Measurements from ENCODE around the gene PLA2G2C. TPM values are rescaled to one million over a fixed set of nuclear protein-coding genes. Genes with fewer than 3 reads are reported as not detected.
"Not testable (repeated sequence)": the region's sequence is repeated elsewhere in the genome, so short reads cannot be mapped to it uniquely, and the experiment has no call there.

The PLA2G2C gene
- total RNA-seq, 1 donor from 2014 or later: not detected

DNA sequence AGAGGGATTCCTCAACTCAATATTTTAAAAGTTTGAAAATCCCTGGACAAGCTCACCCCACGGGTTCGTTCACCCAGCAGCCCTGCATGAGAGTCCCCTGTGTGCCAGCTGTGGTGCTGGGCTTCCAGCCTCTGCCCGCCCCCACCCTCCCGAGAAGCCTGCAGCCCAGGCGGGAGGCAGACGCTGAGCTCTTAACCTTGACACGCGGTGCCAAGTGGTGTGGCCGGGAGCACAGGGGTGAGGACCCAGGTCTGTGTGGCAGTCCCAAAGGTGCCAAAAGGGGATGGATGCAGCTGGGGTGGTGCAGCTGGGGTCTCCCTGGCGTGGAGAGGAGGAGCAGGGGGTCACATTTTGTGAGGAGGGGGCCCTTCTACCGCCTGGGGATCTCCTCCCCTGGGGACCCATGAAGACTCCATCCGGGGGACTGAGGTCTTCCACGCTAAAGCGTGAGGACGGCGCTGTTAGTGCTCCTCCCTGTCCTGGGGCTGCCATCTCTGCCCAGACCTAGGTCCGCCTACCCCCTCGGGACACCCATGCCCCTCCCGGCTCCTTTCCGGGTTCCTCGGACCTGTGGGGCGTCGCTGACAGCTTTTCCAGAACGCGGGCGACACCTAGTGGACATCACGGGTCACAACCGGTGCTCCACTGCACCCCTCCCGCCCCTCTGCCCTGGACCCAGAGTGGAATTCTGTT lies 34.3 kb downstream of the PLA2G2C start:
- peak; percentile 72 for DNase-seq

DNA sequence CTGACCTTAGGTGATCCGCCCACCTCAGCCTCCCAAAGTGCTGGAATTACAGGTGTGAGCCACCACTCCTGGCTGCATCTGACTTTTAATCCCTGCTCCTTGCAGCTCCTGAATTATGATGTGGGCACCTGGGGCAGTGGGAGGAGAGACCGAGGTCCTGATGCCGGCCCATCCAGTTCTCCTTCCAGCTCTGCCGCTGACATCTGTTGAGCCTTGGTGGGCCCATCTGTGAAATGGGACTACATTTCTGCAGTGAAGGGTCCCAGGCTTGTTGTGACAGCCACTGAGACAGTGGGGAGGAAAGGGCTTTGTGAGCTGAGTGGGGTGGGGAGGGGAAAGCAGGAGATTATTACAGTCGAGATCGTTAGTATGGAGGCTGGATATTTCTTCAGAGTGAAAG lies 35.3 kb downstream of the PLA2G2C start:
- DNase-seq: no peak

DNA sequence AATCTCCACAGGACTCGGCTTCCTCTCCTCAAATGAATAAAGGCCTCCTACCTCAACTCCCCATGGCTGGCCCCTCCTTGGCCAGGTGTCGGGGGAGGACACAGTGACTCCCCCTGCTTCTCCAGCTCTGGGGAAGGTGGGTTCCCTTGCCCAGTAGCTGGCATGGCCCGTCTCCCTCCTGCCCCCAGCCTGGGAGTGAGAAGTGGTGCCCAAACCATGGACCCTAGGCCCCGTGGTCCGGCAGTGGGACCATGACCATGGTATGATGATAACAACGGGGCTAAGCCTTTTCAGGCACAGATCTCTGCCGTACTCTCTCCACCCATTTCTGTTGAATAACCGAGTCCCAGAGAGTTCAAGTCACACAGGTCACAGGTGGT lies 36.0 kb downstream of the PLA2G2C start:
- no peak for DNase-seq

DNA sequence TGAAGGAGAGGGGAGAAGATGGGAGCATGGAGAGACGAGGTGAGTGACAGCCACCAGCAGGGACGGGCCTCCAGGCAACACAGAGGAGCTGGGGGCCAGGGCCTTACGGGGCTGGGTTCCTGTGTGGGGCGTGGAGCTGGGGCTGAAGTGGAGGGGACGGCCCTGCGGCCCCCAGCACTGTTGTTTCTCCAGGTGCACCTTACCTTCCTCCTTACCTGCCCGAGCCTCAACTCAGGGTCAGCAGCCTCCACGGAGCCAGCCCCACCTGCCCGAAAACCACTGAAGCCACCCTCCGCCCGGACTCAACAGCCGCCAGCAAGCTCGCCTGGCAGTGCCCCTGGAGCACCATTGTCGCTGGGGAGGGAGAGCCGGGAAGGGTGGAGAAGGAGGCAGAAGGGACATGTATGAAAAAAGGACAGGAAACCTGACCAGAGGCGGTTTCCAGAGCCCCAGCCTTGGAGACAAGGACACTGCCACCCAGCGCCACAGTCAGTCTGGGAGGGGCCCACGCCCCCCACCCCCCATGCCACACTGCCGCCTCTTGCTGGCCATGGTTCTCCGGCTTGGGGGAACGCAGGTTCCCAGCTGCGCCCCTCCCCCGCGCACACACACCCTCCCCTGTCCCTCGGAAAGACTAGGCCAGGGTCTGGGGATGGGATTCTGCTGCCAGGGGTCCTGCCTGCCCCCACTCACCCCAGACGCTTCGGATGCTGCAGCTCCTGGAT lies 36.6 kb downstream of the PLA2G2C start:
- DNase-seq: no peak

DNA sequence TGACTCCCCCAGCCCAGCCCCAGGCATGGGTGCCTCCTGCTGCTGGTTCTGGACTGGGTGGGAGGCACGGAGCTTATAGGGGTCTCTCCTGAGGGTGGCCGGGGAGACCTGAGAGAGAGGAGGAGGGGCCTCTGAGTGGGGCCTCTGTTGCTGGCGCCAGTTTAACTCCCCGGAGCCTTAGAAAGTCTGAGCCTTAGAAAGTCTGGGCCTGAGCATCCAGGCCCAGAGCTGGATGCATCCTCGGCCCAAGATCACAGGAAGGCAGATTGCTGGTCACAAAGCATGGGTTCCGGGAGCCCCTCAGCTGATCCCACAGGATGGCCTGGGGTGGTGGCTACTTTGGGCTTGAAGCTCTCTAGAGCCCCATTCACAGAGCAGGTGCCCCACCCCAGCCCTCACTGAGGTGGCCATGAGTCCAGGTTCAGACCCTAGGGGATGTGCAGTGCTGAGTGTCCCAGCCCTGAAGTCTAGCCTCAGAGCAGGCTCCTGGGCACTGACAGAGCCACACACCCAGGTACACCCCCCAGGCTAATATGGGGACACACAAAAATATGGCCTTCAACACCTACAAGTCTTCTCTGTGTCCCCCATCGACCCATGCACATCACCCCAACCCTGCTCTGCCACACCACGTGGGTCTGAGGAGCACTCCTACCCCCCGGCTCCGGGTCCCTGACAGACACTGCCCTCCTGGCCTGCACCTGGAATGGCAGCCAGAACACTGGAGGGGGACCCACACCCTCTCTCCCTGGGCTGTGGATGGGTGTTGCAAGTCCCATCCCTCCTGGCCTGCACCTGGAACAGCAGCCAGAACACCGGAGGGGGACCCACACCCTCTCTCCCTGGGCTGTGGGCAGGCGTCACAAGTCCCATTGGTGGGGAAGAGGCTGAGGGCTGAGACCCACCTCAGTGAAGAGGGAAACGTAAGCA lies 37.5 kb downstream of the PLA2G2C start:
- DNase-seq: no peak

DNA sequence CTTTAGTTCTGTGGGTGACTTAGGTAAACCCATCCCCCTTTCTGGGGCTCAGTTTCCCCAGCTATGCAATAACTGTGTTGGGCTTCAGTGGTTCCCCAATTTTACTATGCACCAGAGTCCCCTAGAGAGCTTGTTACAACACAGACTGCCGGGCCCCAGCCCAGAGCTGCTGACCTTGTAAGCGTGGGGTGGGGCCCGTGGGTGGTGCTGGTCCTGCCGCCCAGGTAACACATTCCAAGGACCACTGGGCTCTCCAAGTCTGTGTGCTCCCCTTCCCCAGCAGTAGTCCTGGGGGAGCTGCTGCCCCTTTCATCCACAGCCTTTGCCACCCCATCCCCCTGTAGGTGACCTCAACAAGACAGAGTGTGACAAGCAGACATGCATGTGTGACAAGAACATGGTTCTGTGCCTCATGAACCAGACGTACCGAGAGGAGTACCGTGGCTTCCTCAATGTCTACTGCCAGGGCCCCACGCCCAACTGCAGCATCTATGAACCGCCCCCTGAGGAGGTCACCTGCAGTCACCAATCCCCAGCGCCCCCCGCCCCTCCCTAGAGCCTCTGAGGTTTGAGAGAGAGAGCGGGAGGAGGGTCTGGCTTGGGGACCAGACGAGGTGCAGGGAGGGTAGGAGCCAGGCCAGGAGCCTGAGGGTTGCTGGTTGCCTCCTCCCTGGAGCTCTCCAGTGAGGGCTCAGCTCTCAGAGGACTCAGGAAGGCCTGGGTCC lies 38.3 kb downstream of the PLA2G2C start:
- no peak for DNase-seq

DNA sequence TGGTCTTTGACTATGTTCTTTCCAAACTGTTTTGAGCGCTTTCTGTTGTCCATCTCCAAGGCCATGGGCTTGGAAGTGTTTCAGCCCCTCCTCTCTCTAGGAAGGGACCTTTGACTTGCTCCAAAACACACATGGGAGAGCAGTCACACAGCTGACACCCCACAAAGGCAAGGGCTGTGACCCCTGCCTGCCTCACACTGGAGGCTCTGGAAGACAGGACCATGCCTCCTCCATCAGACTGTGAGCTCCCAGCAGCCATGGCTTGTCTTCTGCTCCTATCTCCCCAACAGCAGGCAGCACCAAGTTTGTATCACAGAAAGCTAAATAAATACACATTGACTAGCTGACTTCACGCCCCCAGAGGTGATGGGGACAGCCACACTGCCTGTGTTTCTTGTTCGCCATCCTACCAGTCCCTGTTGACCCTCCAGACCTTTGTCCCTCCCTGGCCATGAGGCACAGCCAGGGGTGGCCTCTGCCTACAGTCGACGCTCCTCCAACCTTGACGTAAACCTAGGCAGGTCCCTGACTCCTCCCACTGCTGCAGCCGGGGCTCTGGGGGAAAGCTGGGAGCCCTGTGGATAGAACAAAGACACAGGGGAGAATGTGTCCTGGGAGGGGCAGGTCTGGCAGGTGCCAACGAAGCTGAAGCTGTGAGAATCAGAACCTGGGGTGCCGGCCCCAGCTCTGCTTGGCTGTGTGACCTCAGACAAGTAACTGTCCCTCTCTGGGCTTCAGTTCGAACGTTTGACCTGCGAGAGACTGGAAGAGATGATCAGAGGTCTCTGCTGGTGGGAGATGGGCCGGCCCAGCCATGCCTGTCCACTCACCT lies 42.4 kb downstream of the PLA2G2C start:
- no peak for DNase-seq

DNA sequence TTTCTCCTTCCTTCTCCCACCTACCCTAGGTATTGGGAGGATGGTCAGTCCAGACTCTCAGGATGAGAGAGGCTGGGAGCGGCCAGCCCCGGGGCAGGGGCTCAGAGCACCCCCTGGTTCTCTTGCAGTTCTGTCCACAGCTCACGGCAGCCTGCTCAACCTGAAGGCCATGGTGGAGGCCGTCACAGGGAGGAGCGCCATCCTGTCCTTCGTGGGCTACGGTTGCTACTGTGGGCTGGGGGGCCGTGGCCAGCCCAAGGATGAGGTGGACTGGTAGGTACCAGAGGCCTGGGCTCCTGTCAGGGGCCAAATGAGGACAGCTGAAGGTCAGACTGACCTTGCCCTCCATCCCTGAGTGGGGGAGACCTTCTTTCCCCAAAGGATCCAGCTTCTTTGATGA lies 43.0 kb downstream of the PLA2G2C start:
- no peak for DNase-seq

DNA sequence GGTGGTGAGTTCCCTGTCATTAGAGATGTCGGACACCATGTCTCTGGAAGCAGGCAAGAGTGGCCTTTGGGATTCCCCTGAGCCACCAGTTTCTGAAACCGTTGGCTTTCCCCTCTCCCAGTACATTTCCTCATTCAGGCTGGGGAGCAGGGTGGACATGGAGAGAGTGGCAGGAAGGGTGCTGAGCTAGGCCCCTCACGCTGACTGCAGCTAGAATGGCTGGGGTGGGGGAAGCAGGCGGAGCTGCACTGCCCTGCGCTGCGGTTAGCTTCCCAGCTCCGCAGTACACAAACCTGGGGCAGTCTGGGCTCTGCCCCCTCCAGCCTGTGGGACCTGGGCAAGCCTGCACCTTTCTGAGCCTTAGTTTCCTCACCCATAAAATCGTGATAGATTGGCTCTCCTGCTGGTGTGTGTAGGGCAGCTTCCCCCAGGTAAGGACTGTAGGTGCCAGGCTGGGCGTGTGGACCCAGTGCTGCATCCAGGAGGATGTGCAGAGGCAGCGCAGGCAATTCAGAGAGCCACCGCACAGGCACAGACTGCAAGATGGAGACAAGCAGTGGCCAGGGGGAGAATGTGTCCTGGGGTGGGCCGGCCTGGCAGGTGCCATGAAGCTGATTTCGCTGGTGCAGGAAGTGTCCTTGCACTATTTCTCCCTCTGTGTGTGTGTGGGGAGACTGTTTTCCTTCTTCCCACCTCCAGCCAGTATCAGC lies 44.2 kb downstream of the PLA2G2C start:
- DNase-seq: no peak

DNA sequence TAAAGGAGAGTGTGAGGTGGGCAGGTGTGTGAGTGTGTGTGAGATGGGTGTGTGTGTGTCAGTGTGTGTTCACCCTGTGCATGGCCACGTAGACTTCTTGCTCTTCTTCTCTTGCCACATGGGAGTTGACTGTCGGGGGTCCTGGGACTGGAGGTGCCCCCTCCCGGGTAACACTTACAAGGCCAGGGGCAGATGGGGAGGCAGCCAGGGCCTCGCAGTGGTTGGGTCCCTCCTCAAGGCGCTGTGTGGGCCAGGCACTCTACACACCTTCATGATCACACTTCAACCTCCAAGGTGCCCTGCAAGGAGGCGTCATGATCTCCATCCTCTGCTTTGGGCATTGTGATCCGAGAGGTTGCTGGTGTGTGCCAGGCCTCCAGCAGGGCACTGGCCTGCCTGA lies 44.9 kb downstream of the PLA2G2C start:
- DNase-seq: no peak

DNA sequence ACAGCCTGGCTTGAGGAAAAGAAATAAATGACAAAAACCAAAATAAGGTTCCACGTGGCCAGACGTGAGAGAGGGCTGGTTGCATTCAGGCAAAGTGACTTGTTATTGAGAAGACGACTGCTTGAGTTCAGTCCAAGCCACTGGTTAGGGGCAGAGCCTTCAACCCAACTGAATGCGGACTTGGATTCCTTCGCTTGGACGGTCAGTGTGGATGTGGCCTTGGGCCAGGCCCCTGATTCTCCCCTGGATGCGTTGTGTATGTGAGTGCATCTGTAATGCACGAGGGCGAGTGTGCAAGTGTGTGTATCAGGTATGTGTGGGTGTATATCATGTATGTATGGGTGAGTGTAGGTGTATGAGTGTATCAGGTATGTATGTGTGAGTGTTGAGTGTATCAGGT lies 45.3 kb downstream of the PLA2G2C start:
- DNase-seq: no peak

DNA sequence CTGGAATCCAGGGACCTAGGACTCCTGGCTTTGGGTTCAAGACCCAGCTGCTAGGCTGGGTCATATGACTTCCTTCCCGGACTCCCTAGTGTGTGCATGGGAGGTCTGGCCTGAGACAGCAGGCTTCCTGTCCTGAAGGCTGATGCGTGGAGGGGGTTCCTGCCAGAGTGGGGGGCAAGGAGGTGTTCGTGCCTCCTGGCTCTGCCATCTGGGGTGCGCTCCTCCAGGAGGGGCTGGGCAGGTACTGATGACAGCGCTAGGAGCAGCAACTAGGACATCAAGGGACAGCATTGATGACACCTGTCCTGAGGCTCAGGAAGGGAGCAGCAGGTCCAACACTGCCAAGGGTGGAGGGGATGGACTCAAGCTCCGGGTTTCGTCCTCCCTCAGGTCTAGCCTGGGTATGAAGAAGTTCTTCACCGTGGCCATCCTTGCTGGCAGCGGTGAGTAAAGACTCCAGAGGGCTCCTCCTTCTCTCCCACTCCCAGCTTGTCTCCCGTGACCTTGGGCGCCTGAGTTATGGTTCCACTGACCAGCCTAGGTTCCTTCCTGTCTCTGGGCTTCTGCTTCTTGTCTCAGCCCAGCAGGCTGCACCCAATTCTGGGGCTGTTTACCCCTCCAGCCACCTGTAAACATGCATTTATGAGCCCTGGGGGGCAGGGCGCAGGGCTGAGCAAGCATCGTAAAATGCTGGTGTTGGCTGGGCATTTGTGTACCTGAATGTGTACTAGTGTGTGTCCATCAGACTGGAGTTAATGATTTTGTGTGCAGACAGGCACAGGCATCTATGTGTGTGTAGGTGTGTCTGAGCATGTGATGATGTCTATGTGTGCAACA lies 46.3 kb downstream of the PLA2G2C start:
- no peak for DNase-seq

DNA sequence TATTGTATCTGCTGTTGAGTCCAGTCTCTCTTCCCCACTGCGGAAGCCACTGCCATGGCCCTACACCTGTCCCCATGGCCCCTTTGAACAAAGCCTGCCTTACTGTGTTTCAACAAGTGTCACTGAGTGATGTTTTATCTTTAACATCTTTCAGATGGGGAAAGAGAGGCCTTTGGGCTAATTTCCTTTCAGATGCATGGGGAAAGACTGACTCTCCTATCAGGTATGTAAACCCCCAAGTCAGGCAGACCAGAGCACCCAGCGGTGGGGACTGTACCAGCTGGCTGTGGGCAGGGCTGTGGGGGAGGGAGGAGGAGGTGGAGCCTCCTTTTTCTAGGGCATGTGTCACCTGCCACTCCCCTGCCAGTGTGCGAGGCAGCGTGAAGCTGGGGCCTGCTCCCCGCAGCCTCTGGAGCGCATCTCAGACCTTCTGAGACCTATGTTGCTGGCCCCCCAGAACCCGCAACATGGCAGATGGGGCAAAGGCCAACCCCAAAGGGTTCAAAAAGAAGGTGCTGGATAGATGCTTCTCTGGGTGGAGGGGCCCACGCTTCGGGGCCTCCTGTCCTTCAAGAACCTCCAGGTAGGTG lies 47.3 kb downstream of the PLA2G2C start, which contains the start of gene PLA2G2F:
PLA2G2F (plus strand) TSS at position 363 of the 590 bp plus-strand sequence; CDS start at position 468, 105 bp downstream.
- no peak for DNase-seq

DNA sequence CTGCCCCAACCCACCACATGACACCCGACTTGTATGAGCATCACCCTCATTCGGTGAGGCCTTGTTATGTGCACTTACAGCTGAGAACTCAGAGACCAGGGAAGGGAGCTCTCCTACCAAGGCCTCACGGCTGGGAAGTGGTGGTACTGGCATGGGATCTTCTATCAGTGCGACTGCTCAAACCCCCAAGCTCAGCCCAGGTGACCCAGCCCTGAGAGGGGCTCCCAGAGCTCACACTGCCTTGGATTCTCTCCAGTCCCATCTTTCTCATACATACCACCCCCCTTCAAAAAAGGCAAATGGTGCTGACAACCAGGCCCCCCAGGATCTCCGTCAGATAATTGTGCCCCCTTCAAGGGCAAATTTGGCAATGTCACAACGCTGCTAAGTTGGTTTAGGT lies 48.0 kb downstream of the PLA2G2C start:
- DNase-seq: no peak

DNA sequence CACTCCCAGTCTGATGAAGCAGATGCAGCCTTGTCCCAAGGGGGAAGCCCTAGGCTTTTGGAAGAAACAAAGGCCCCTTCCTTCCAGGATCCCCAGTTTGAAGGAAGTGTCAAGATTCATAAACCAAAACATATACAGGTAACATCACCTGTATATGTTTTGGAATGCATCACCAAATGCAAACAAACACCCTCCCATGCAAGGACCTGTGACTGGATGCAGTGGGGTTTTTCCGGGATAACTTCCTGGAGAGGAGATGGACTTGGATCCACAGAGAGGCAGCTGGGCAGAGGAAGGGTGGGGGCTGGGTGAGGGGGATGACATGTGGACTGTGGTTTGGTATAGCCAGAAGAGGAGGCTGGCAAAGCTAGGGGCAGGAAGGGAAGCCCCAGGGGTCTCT lies 48.7 kb downstream of the PLA2G2C start:
- no peak for DNase-seq

DNA sequence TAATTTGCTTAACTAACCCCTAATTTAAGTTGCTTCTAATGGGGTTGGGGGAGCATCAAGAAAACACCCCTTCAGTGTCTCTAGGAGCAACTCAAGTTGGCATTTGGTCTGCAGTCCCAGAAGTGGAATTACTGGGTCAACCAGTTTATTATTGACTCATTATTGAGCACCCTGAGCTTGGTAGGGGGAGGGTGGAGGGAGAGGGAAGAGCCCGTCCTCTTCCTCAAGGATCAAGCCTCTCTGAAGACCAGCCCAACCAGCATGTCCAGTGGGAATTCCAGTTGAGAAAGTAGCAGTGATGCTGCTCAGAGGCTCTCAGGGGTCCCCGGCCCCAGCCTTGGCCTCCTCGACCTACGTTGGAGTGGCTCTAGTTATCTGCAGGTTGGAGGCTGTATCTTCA lies 49.3 kb downstream of the PLA2G2C start:
- DNase-seq: no peak

DNA sequence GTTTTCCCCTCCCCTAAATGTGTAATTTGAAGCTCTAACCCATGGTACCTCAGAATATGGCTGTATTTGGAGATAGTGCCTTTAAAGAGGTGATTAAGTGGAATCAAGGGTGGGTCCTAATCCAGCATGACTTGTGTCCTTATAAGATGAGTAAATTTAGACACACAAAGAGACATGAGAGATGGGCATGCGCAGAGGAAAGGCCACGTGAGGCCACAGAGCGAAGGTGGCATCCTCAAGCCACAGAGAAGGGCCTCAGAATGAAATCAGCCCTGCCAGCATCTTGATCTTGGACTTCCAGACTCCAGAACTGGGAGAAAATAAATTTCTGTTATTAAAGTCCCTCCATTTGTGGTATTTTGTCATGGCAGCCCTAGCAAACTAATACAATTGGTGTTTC lies 50.1 kb downstream of the PLA2G2C start:
- no peak for DNase-seq

DNA sequence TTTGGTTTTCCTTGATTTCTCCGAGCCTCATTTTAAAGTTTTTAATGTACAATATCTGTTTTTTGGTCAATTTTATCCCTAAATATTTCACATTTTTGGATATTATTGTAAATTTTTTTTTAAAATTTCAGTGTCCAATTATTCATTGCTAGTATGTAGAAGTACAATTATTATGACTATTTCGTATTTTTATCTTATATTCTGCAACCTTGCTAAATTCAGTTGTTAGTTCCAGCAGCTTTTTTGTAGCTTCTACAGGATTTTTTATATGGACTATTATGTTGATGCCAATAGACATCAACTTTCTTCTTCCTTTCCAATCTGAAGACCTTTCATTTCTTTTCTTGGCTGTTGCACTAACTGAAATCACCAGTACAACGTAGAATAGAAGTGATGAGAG lies 51.3 kb downstream of the PLA2G2C start:
- DNase-seq: no peak

DNA sequence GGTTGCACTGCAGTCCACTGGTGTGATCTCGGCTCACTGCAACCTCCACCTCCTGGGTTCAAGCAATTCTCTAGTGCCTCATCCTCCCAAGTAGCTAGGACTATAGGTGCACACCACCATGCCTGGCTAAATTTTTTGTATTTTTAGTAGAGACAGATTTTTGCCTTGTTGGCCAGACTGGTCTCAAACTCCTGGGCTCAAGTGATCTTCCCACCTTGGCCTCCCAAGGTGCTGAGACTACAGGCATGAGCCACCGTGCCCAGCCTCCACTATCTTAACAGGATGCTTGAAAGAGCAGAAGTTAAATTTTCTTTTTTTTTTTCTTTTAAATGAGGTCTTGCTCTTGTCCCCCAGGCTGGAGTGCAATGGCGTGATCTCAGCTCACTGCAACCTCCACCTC lies 55.8 kb downstream of the PLA2G2C start:
- not testable (repeated sequence) for DNase-seq
